Naive B cell (primary cell): ENCODE measurements around the gene CPLX3. TPM values are rescaled to one million over a fixed set of nuclear protein-coding genes. Genes with fewer than 3 reads are reported as not detected.

Experiments
- ATAC-seq, 2 donors: fragments of 150-1000 bp; cut with Tn5 transposase; 2 replicates each; pipeline ENCODE4 v1.10.0; 2021; ENCODE audit warnings: low read depth in 2 of 2, mild to moderate bottlenecking in 2 of 2, moderate library complexity in 2 of 2
- DNase-seq: peaks from one replicate; pipeline ENCODE4 v3.0.0; 2022
- H3K27ac Mint-ChIP-seq, 6 donors: one replicate each; pipeline ENCODE4 v1.8.0; 2020 to 2022; ENCODE audit warnings: mild to moderate bottlenecking in 6 of 6, mixed read lengths in 6 of 6, moderate library complexity in 5 of 6, inconsistent platforms in 2 of 6
- H3K27me3 Mint-ChIP-seq, 3 donors: one replicate each; pipeline ENCODE4 v1.8.0; 2021 to 2022; ENCODE audit warnings: mixed read lengths in 3 of 3, mild to moderate bottlenecking in 1 of 3
- H3K36me3 Mint-ChIP-seq, 2 donors: one replicate each; pipeline ENCODE4 v1.8.0; 2020 to 2022; ENCODE audit warnings: mixed read lengths in 2 of 2, inconsistent platforms in 1 of 2, mild to moderate bottlenecking in 1 of 2
- H3K4me1 Mint-ChIP-seq, 3 donors: one replicate each; pipeline ENCODE4 v1.8.0; 2020 to 2022; ENCODE audit warnings: mixed read lengths in 3 of 3, inconsistent platforms in 1 of 3, mild to moderate bottlenecking in 1 of 3, moderate library complexity in 1 of 3
- H3K4me3 Mint-ChIP-seq, 8 donors: one replicate each; pipeline ENCODE4 v1.8.0; 2020 to 2022; ENCODE audit warnings: mild to moderate bottlenecking in 8 of 8, mixed read lengths in 8 of 8, moderate library complexity in 8 of 8, inconsistent platforms in 2 of 8
- H3K9me3 Mint-ChIP-seq, 7 donors: one replicate each; pipeline ENCODE4 v1.8.0; 2020 to 2022; ENCODE audit warnings: mixed read lengths in 7 of 7, mild to moderate bottlenecking in 5 of 7, inconsistent platforms in 2 of 7, moderate library complexity in 1 of 7
- polyA plus RNA-seq, 6 donors: library from polyadenylated mRNA; unstranded; fragments of 300-500 nt; fragmentation: Illumina TruSeq; gene quantifications; one replicate each; pipeline ENCODE4 v1.2.3, GENCODE V29; 2021; ENCODE audit warnings: low read depth in 6 of 6

CPLX3 gene
- polyA plus RNA-seq, 6 donors from 2014 or later, result not detected

- Mint-ChIP-seq H3K9me3 (no peaks in the 10 kb centered on the region), H3K27me3 (no peaks in the 10 kb centered on the region), H3K4me1 (peaks cover 47 to 78% (median 70%) of the 10 kb centered on the region in 3 donors), H3K4me3 (peak overlapping the region; percentile 45 to 100 (median 76)), H3K27ac (peak overlapping the region; percentile 47 to 84 (median 79)), H3K36me3 (peaks cover 0 to 8% of the 10 kb centered on the region in 2 donors)
- peak; percentile 13 to 18 for ATAC-seq
- DNase-seq, result peak; percentile 38
Observed at GRCh38 chr15:74869726-74870407, 43.4 kb downstream of the CPLX3 start.

GRCh38 chr15:74870436-74871215, 44.2 kb downstream of the CPLX3 start:
- no peaks in the 10 kb centered on the region for H3K9me3 Mint-ChIP-seq
- no peak for ATAC-seq
- H3K27ac Mint-ChIP-seq, result peak overlapping the region in 4 of 6 donors; percentile 12 to 84 (median 78)
- H3K4me1 Mint-ChIP-seq, result peaks cover 47 to 73% (median 63%) of the 10 kb centered on the region in 3 donors
- H3K36me3 Mint-ChIP-seq, result peaks cover 0 to 8% of the 10 kb centered on the region in 2 donors
- no peak for DNase-seq
- H3K27me3 Mint-ChIP-seq, result no peaks in the 10 kb centered on the region
- peak overlapping the region; percentile 71 to 100 (median 80) for H3K4me3 Mint-ChIP-seq

GRCh38 chr15:74872702-74873035, 46.2 kb downstream of the CPLX3 start:
- peak overlapping the region; percentile 94 to 100 (median 98) for H3K4me3 Mint-ChIP-seq
- peaks cover 35 to 53% (median 44%) of the 10 kb centered on the region in 3 donors for H3K4me1 Mint-ChIP-seq
- peak overlapping the region; percentile 92 to 97 (median 96) for H3K27ac Mint-ChIP-seq
- no peaks in the 10 kb centered on the region for H3K9me3 Mint-ChIP-seq
- peaks cover 0 to 8% of the 10 kb centered on the region in 2 donors for H3K36me3 Mint-ChIP-seq
- ATAC-seq, result no peak
- H3K27me3 Mint-ChIP-seq, result no peaks in the 10 kb centered on the region
- no peak for DNase-seq

GRCh38 chr15:74873036-74873755, 46.8 kb downstream of the CPLX3 start, which contains the start of gene SCAMP2:
Gene SCAMP2 (minus strand): TSS chr15:74873365. CDS start chr15:74873255, 110 bp downstream.
- Mint-ChIP-seq H3K27me3 (no peaks in the 10 kb centered on the region), H3K4me1 (peaks cover 30 to 47% (median 39%) of the 10 kb centered on the region in 3 donors), H3K4me3 (peak within 1 kb of the TSS; percentile 94 to 100 (median 98)), H3K27ac (peak within 1 kb of the TSS; percentile 92 to 97 (median 96)), H3K36me3 (peaks cover 0 to 8% of the 10 kb centered on the region in 2 donors), H3K9me3 (no peaks in the 10 kb centered on the region)
- DNase-seq (peak; percentile 94), ATAC-seq (peak; percentile 94 to 95)

GRCh38 chr15:74873756-74874424, 47.5 kb downstream of the CPLX3 start:
- Mint-ChIP-seq H3K36me3 (peaks cover 0 to 8% of the 10 kb centered on the region in 2 donors), H3K4me1 (peaks cover 29 to 41% (median 35%) of the 10 kb centered on the region in 3 donors), H3K27me3 (no peaks in the 10 kb centered on the region), H3K9me3 (no peaks in the 10 kb centered on the region), H3K27ac (peak overlapping the region in 5 of 6 donors; percentile 88 to 96 (median 95)), H3K4me3 (peak overlapping the region; percentile 94 to 100 (median 98))
- ATAC-seq (no peak), DNase-seq (no peak)

- ATAC-seq, result no peak
- Mint-ChIP-seq H3K27ac (no peak overlapping the region), H3K9me3 (peaks cover 0 to 2% (median 0%) of the 10 kb centered on the region in 7 donors), H3K36me3 (no peaks in the 10 kb centered on the region), H3K4me3 (no peak overlapping the region), H3K27me3 (no peaks in the 10 kb centered on the region), H3K4me1 (peaks cover 4 to 9% (median 5%) of the 10 kb centered on the region in 3 donors)
- DNase-seq, result no peak
Observed at GRCh38 chr15:74878273-74878672, 51.8 kb downstream of the CPLX3 start.

Other genes starting within 250 kb of the CPLX3 start
- gene CLK3, start 210.8 kb upstream of the CPLX3 start, polyA plus RNA-seq, result 100 to 1,000 TPM in 1 of 6 donors, 10 to 100 TPM in 5; 53.1 to 118 (median 61.9) TPM
- 10 to 100 TPM; 14.4 to 30.1 (median 24.1) TPM for gene EDC3, start 130.6 kb upstream of the CPLX3 start, polyA plus RNA-seq
- not detected for gene CYP1A1, start 101.1 kb upstream of the CPLX3 start, polyA plus RNA-seq
- not detected for gene CYP1A2, start 77.8 kb upstream of the CPLX3 start, polyA plus RNA-seq
- gene CSK, start 44.5 kb upstream of the CPLX3 start, polyA plus RNA-seq, result 100 to 1,000 TPM; 176 to 273 (median 216) TPM
- not detected for gene LMAN1L, start 13.8 kb upstream of the CPLX3 start, polyA plus RNA-seq
- 10 to 100 TPM in 5 of 6 donors, 1 to 10 TPM in 1; 9.3 to 21.5 (median 13.1) TPM for gene ULK3, start 16.5 kb downstream of the CPLX3 start, polyA plus RNA-seq
- gene SCAMP2, start 46.7 kb downstream of the CPLX3 start, polyA plus RNA-seq, result 100 to 1,000 TPM; 102 to 122 (median 110) TPM
- gene MPI, start 63.4 kb downstream of the CPLX3 start, polyA plus RNA-seq, result 10 to 100 TPM; 54.3 to 70.0 (median 57.7) TPM
- 10 to 100 TPM; 16.7 to 31.4 (median 22.2) TPM for gene FAM219B, start 80.2 kb downstream of the CPLX3 start, polyA plus RNA-seq
- 100 to 1,000 TPM; 250 to 322 (median 270) TPM for gene COX5A, start 111.4 kb downstream of the CPLX3 start, polyA plus RNA-seq
- 1 to 10 TPM in 5 of 6 donors, under 1 TPM in 1; 0.92 to 3.6 (median 2.7) TPM for gene RPP25, start 130.1 kb downstream of the CPLX3 start, polyA plus RNA-seq
- gene SCAMP5, start 168.9 kb downstream of the CPLX3 start, polyA plus RNA-seq, result not detected
- gene PPCDC, start 197.0 kb downstream of the CPLX3 start, polyA plus RNA-seq, result 1 to 10 TPM; 4.5 to 8.9 (median 7.1) TPM